H1 (cell line): ENCODE data around the gene ZBTB1. TPM values are rescaled to one million over a fixed set of nuclear protein-coding genes. Genes with fewer than 3 reads are reported as not detected.

ENCODE experiments used
- EZH2 ChIP-seq: fragments of 200-600 bp; sonication (generic); IDR thresholded peaks from 2 replicates; pipeline ENCODE4 v1.7.1; 2012; ENCODE audit warnings: low read depth, mild to moderate bottlenecking, moderate library complexity, low read length, inconsistent platforms; ENCODE audit not compliant: severe bottlenecking
- POLR2AphosphoS5 ChIP-seq: IDR thresholded peaks from 2 replicates; pipeline ENCODE4 v1.6.1; 2011; ENCODE audit warnings: low read depth, low read length
- POU5F1 ChIP-seq: IDR thresholded peaks from 2 replicates; pipeline ENCODE4 v1.6.1; 2011; ENCODE audit warnings: low read depth, mild to moderate bottlenecking, low read length, moderate library complexity
- SUZ12 ChIP-seq: fragments of 200-600 bp; sonication (generic); IDR thresholded peaks from 2 replicates; pipeline ENCODE4 v1.6.1; 2012; ENCODE audit warnings: mild to moderate bottlenecking, inconsistent platforms, low read length, moderate library complexity, mixed read lengths
- TAF7 ChIP-seq: optimal IDR thresholded peaks from 2 replicates; pipeline ENCODE3; 2011; ENCODE audit warnings: low read depth, mild to moderate bottlenecking, inconsistent platforms, low read length, moderate library complexity, borderline replicate concordance
- polyA plus RNA-seq, 7 experiments: library from polyadenylated mRNA; depleted of rRNA in 3 of 7; stranded (reverse) in 5 of 7; unstranded in 2 of 7; fragments of >200 nt in 5 of 7; fragments of 200-250 nt in 2 of 7; gene quantifications; 1 replicate in 5 of 7; 2 replicates in 1 of 7; 4 replicates in 1 of 7; pipeline versions ENCODE4 v1.2.1 to v1.2.3, GENCODE V29; 2011 to 2013; ENCODE audit warnings: missing spikeins in 2 of 7, mixed read lengths in 2 of 7
- total RNA-seq: library from RNA; stranded (reverse); fragmentation: NEBNext Ultra II Directional; extraction: Animal tissue kit (Norgen Biotek cat#: 25700); gene quantifications from 2 replicates; pipeline ENCODE4 v1.2.1, GENCODE V29; 2021
- TF ChIP-seq, protein P1 (sequence below), 3 experiments: IDR thresholded peaks; 1 replicate in 2 of 3; 2 replicates in 1 of 3; pipeline versions ENCODE4 v1.5.1 to v1.6.1; 2011; ENCODE audit warnings: low read length in 3 of 3, mild to moderate bottlenecking in 3 of 3, inconsistent platforms in 2 of 3, low read depth in 1 of 3, moderate library complexity in 1 of 3; ENCODE audit not compliant: insufficient read depth in 1 of 3; ENCODE audit errors: control extremely low read depth in 1 of 3

The ZBTB1 gene
- total and polyA plus RNA-seq, 2 of the 8 experiments (the other 6 are each of a cell fraction or from before 2014, with no cell fraction given): 13.6 to 27.5 TPM

- no peak for TF ChIP-seq POU5F1
- TF ChIP-seq EZH2: no peak
- no peak for TF ChIP-seq SUZ12
- no peak for TF ChIP-seq POLR2AphosphoS5
- no peak for TF ChIP-seq TAF7
- TF ChIP-seq, protein P1, sequence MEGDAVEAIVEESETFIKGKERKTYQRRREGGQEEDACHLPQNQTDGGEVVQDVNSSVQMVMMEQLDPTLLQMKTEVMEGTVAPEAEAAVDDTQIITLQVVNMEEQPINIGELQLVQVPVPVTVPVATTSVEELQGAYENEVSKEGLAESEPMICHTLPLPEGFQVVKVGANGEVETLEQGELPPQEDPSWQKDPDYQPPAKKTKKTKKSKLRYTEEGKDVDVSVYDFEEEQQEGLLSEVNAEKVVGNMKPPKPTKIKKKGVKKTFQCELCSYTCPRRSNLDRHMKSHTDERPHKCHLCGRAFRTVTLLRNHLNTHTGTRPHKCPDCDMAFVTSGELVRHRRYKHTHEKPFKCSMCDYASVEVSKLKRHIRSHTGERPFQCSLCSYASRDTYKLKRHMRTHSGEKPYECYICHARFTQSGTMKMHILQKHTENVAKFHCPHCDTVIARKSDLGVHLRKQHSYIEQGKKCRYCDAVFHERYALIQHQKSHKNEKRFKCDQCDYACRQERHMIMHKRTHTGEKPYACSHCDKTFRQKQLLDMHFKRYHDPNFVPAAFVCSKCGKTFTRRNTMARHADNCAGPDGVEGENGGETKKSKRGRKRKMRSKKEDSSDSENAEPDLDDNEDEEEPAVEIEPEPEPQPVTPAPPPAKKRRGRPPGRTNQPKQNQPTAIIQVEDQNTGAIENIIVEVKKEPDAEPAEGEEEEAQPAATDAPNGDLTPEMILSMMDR (IDR thresholded peaks at IDR 0.05; ENCODE audit: control extremely low read depth in 1 of 3, insufficient read depth in 1 of 3, low read depth in 1 of 3, low read length in 3 of 3): no peak
These were observed 36.8 kb downstream of the ZBTB1 start (continued) for GRCh38 chr14:64541261-64541971.
